Activated CD4-positive, alpha-beta T cell treated with anti-CD3 and anti-CD28 coated beads, Interleukin-2, amount 50 U/mL, for 4 hours (primary cell): ENCODE measurements around the gene CCDC9B.

Experiments used
- DNase-seq, 2 experiments: peaks; one replicate each; pipeline ENCODE4 v3.0.0-alpha.2; 2020

Gene CCDC9B

GRCh38 chr15:40305281-40305680, 35.5 kb downstream of the CCDC9B start:
- DNase-seq, result no peak

DNA sequence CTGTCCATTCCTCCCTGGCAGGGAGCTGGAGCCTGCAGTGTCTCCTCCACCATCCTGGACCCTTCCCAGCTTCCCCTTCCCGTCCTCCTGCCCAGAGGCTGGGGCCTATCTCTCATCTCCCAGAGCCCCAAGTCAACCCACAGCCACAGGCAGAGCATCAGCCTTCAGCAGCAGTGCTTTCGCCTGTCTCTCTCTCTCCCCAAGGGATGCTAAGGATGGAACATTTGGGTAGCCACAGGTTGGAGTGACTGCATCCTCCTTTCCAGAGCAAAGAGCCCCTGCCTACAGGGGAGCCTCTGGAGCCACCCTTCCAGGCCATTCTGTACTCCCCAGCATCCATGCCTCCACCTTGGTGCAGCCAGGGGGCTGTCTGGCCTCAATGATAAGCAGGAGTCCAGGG, 37.2 kb downstream of the CCDC9B start:
- DNase-seq, result no peak

GRCh38 chr15:40302981-40303380, 37.8 kb downstream of the CCDC9B start:
- no peak for DNase-seq

GRCh38 chr15:40302288-40302886, 38.4 kb downstream of the CCDC9B start:
- DNase-seq, result no peak

GRCh38 chr15:40301467-40302179, 39.1 kb downstream of the CCDC9B start:
- DNase-seq, result no peak

DNA sequence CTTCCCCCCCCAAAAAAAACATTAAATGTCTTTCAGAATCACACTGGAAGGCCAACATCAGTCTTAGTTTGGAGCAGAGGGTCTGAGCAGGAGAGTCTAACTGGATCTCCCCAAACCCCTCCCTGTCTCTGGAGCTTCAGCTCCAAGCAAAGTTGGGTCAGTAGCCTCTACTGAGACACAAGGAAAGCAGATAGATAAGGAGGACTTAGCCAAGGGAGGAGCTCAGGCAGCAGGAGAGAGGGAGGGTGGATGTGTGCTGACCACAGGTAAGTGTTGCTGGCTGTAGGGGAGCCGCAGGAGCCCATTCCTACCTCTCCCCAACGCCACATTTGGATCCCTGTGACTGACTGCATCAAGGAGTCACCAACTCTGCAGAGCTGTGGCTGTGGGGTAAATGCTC, 40.0 kb downstream of the CCDC9B start:
- no peak for DNase-seq

GRCh38 chr15:40300367-40300766, 40.4 kb downstream of the CCDC9B start:
- no peak for DNase-seq

GRCh38 chr15:40298216-40298935, 42.4 kb downstream of the CCDC9B start:
- DNase-seq, result no peak

- DNase-seq, result no peak
Observed at GRCh38 chr15:40297356-40297755, 43.4 kb downstream of the CCDC9B start.

DNA sequence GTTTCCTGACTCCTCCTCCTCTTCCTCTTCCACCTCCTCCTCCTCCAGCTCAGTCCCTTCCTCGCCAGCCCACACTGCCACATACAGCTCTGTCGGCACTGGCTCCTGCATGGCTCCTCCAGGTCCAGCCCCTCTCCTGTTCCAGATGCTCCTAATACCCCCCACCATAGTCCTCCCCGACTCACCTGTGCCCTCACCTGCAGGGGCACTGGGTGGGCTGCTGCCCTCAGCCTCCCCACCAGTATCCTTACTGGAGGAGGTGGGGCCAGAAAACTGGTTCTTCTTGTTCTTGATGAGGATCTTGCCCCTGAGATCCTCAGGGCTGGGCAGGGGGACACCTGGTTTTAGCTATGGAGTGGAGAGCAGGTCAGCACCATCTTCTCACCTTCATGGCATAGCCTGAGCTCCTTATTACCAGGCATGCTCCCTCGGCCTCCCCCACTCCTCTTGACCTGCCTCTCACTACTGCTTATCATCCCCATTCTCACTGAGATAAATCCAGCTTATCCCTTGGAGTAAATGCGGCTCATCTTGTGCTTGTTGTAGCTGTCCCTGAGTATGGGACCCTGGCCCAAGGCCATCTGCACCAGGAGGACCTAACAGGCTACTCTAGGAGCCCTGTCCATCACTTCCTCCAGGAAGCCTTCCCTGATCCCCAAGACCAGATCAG, 44.0 kb downstream of the CCDC9B start:
- no peak for DNase-seq

GRCh38 chr15:40295877-40296560, 44.7 kb downstream of the CCDC9B start:
- no peak for DNase-seq

DNA sequence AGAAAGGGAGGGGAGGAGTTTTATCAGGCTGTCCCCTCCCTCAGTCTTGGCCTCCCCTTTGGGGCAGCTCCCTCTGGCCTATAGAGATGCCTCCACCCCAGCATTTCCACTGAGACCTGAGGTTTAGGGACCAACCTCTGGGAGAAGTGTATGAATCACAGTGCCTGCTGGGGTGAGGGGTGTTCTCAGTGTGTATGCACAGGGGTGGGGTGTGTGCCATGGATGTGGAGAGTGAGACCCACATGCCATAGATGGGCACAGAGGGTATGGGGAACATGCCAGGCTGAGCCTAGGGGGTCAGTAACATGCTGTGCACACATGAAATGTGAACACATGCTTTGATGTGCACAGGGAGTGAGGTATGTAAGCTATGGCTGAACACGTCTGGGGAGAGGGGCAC, 45.4 kb downstream of the CCDC9B start:
- DNase-seq, result no peak

DNA sequence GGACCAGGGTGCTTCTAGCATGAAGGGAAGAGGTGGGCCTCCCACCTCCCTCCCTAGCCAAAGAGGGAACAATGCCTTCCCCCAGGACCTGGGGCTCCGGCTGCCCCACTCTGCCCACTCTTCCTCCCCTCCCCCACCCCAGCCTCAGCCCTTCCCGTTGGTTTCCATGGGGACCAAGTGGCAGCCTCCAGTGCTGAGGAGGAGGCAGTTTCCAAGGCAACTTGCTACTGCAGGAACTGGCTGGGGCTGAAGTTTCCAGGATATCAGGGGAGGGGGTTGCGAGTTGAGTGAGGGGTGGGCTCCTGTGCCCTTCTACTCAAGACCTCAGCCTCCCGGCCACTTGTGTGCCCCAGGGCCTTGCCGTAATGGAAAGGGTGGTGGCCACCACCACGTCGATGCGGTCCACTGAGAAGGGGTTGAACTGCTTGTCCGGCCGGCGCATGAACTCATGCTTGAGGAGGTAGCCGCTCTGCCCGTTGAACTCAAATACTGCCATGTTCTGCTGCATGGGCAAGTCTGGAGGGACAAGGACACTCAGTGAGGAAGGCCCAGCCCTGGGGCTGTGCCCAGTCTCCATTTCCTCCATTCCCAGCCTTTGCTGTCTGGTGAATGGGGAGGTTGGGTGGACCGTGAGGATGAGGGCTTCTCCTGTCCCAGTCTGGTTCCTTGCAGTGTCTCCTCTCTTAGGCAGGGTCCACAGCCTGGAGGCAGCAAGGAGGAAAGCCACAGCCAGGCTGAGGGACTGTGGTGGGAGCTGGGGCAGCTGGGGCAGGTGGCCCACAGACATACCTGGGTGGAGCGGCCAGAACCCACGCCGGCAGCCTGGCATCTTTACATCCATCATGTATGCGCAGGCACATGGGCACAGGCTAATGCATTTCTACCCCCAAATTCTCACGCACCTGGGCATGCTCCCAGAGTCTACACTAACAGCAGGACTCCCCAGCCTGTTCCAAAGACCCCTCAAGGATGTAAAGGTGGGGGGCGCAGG, 46.5 kb downstream of the CCDC9B start:
- no peak for DNase-seq

DNA sequence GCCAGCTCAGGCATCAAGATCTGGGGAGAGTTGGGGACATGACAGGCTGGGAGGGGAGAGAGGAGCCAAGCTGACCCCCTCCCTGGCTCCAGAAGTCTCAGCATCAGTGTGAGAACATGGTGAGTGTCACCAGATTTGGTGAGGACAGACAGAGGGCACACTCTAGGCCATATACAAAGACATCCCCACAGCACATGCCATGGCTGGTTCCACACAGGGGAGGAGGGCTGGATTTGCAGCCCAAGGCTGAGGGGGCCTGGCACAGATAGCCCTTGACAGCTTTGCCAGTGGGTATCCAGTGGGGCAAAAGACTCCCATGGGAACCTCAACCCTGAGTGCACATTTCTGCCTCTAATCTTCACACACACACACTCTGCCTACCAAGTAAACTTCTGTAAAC, 47.7 kb downstream of the CCDC9B start:
- no peak for DNase-seq

DNA sequence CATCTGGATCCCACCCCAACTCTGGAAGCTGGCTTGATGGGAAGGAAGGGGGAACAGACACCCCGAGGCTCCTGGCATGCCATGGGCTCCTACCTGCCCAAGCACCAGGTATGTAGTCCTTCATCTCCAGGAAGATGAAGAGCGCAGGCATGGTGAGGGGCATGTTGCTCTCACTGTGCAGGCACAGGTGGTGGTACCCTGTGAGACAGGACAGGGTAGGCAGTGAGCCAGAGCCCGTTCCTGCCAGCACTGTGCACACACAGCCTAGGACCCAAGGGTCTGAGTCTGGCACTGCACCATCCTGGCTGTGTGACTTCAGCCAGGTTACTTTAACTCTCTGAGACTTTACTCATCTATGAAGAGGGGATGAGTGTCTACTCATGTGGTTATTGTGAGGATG, 48.5 kb downstream of the CCDC9B start:
- no peak for DNase-seq

- no peak for DNase-seq
Observed at GRCh38 chr15:40290918-40291574, 49.7 kb downstream of the CCDC9B start.

DNA sequence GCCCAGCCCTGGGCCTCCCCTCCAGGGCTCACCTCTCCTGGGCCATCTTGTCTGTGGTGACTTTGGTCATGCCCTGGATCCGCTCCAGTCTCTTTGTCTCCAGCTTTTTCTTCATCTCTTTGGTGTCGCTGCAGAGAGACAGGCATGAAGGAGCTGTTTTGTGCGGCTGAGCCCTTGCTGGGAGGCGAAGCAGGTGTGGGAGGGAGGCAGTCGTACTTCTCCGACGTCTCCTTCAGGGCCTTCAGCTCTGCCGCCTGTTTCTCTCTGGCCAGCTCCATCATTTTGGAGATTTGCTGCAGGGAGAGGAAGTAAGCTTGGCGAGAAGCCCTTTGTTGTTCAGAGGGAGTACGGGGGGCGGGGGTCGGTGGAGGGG, 50.2 kb downstream of the CCDC9B start:
- no peak for DNase-seq

GRCh38 chr15:40289140-40289775, 51.5 kb downstream of the CCDC9B start:
- DNase-seq, result no peak

GRCh38 chr15:40287968-40288367, 52.8 kb downstream of the CCDC9B start:
- DNase-seq, result no peak

GRCh38 chr15:40287505-40287904, 53.2 kb downstream of the CCDC9B start:
- DNase-seq, result no peak

DNA sequence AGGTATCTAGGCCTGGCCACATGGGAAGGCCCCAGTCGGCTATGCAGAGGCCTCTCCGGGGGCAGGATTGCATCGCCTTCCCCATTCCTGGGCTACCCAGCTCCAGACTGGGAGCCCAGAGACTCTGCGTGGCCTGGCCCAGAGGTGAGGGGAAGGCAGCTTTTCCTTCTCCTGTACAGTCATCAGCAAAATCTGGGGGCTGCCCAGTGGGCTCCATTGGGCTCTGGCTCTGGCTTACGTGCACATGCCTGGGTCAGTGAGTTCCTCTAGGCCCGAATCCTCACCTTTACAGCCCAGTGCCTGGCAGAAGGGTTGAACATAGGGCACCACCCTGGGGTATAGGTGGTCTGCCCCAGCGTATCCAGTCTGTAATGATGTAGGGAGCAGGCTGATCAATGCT, 53.9 kb downstream of the CCDC9B start:
- DNase-seq, result no peak
